HEK293 (cell line): ENCODE measurements around the gene DHPS.

ENCODE experiments used
- EGR2 ChIP-seq: fragments of 450-650 bp; formaldehyde crosslinking; IDR thresholded peaks from 2 replicates; pipeline ENCODE4 v1.5.1; 2016; ENCODE audit warnings: low read depth, missing biosample characterization, missing genetic modification characterization
- IKZF3 ChIP-seq: fragments of 450-650 bp; IDR thresholded peaks from 2 replicates; pipeline ENCODE4 v1.5.0; 2018; ENCODE audit warnings: missing biosample characterization, mild to moderate bottlenecking, missing genetic modification characterization, moderate library complexity
- PRDM10 ChIP-seq: fragments of 450-650 bp; formaldehyde crosslinking; IDR thresholded peaks from 2 replicates; pipeline ENCODE4 v1.5.1; 2016; ENCODE audit warnings: missing biosample characterization, missing genetic modification characterization
- SALL2 ChIP-seq: fragments of 450-650 bp; formaldehyde crosslinking; IDR thresholded peaks from 2 replicates; pipeline ENCODE4 v1.5.0; 2017; ENCODE audit warnings: missing biosample characterization, mild to moderate bottlenecking, missing genetic modification characterization, borderline replicate concordance
- SP3 ChIP-seq: fragments of 450-650 bp; formaldehyde crosslinking; IDR thresholded peaks from 2 replicates; pipeline ENCODE4 v1.5.1; 2016; ENCODE audit warnings: missing biosample characterization, missing genetic modification characterization
- ZBTB26 ChIP-seq: fragments of 450-650 bp; formaldehyde crosslinking; optimal IDR thresholded peaks from 2 replicates; pipeline ENCODE3; 2016; ENCODE audit warnings: missing biosample characterization, mild to moderate bottlenecking, missing genetic modification characterization
- ZFP41 ChIP-seq: fragments of 450-650 bp; formaldehyde crosslinking; IDR thresholded peaks from 2 replicates; pipeline ENCODE4 v1.5.1; 2016; ENCODE audit warnings: missing biosample characterization, missing genetic modification characterization, borderline replicate concordance
- ZIC2 ChIP-seq: fragments of 450-650 bp; formaldehyde crosslinking; IDR thresholded peaks from 2 replicates; pipeline ENCODE4 v1.5.1; 2016; ENCODE audit warnings: missing biosample characterization, missing genetic modification characterization
- ZNF335 ChIP-seq: fragments of 450-650 bp; formaldehyde crosslinking; conservative IDR thresholded peaks from 2 replicates; pipeline ENCODE4 v1.5.1; 2016; ENCODE audit warnings: missing biosample characterization, missing genetic modification characterization
- ZNF473 ChIP-seq: fragments of 450-650 bp; formaldehyde crosslinking; IDR thresholded peaks from 2 replicates; pipeline ENCODE4 v1.5.1; 2017; ENCODE audit warnings: missing biosample characterization, missing genetic modification characterization
- ZNF488 ChIP-seq: fragments of 450-650 bp; formaldehyde crosslinking; IDR thresholded peaks from 2 replicates; pipeline ENCODE4 v1.5.1; 2016; ENCODE audit warnings: missing biosample characterization, missing genetic modification characterization
- ZNF596 ChIP-seq: fragments of 450-650 bp; IDR thresholded peaks from 2 replicates; pipeline ENCODE4 v1.5.0; 2018; ENCODE audit warnings: missing biosample characterization, mild to moderate bottlenecking, missing genetic modification characterization, moderate library complexity
- ZNF664 ChIP-seq: fragments of 450-650 bp; formaldehyde crosslinking; IDR thresholded peaks from 2 replicates; pipeline ENCODE4 v1.5.1; 2016; ENCODE audit warnings: missing biosample characterization, missing genetic modification characterization
- ZNF76 ChIP-seq: fragments of 450-650 bp; formaldehyde crosslinking; IDR thresholded peaks from 2 replicates; pipeline ENCODE4; 2016; ENCODE audit warnings: low read depth, missing biosample characterization, missing genetic modification characterization, borderline replicate concordance
- ZNF837 ChIP-seq: fragments of 450-650 bp; formaldehyde crosslinking; IDR thresholded peaks from 2 replicates; pipeline ENCODE4 v1.5.1; 2016; ENCODE audit warnings: missing biosample characterization, missing genetic modification characterization
- ZSCAN30 ChIP-seq: fragments of 450-650 bp; IDR thresholded peaks from 2 replicates; pipeline ENCODE4 v1.5.1; 2018; ENCODE audit warnings: missing biosample characterization, mild to moderate bottlenecking, missing genetic modification characterization, moderate library complexity
- ZXDB ChIP-seq: fragments of 450-650 bp; formaldehyde crosslinking; IDR thresholded peaks from 2 replicates; pipeline ENCODE4 v1.5.1; 2016; ENCODE audit warnings: missing biosample characterization, missing genetic modification characterization
- TF ChIP-seq, protein P1 (sequence below): fragments of 450-650 bp; formaldehyde crosslinking; IDR thresholded peaks from 2 replicates; pipeline ENCODE4 v1.5.1; 2017; ENCODE audit warnings: missing biosample characterization, missing genetic modification characterization
- TF ChIP-seq, protein P2 (sequence below): fragments of 450-650 bp; IDR thresholded peaks from 2 replicates; pipeline ENCODE4 v1.5.1; 2018; ENCODE audit warnings: missing biosample characterization, missing genetic modification characterization
- TF ChIP-seq, protein P3 (sequence below): fragments of 450-650 bp; formaldehyde crosslinking; IDR thresholded peaks from 2 replicates; pipeline ENCODE4 v1.5.1; 2016; ENCODE audit warnings: missing biosample characterization, missing genetic modification characterization
- TF ChIP-seq, protein P4 (sequence below): fragments of 450-650 bp; formaldehyde crosslinking; conservative IDR thresholded peaks from 2 replicates; pipeline ENCODE4 v1.5.1; 2016; ENCODE audit warnings: low read depth, missing biosample characterization, missing genetic modification characterization
- TF ChIP-seq, protein P5 (sequence below): fragments of 450-650 bp; formaldehyde crosslinking; IDR thresholded peaks from 2 replicates; pipeline ENCODE4 v1.5.1; 2016; ENCODE audit warnings: missing biosample characterization, missing genetic modification characterization

Gene DHPS

DNA sequence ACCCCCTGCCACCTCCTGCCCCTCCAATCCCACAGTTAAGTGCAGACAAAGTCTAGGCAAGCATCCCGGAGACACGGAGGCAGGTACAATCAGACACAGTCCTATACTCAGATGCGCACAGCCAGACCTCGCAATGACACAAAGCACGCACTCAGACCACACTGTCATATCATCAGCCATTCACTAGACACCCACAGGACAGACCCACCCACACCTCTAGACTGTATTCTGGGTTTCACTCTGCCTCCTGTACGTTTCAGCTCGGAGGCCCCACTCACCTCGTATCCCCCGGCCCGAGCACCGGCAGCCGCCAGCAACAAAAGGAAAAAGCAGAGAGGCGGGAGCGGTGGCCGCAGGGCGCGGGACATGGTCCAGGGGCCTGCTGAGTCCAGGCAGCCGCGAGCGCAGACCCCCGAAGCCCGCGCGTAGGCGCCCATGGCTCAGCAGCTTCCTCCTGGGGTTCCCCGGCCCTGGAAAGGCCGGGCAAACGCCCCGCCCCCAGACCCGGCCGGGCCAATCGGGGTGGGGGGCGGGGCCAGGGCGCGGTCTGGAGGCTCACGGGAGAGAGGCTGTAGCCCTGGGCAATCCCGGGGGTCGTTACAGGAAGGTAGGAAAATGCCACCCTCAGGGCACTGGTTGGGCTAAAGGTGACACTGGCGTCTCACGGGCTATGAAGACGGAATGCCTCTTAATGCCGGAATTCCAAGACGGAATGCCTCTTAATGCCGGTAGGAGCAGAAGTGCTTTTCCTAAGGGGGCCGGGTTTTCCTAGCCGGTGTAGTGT, 15.2 kb downstream of the DHPS start, which contains the start of the genes MAN2B1 and WDR83 (continued):
- TF ChIP-seq ZNF488 (tag by site-specific recombination) (no peak), ZNF837 (tag by site-specific recombination) (no peak), ZBTB26 (tag by site-specific recombination) (peak; percentile 58), ZXDB (tag by site-specific recombination) (peak; percentile 78), PRDM10 (peak; percentile 48; the same call in 1 of the 2 replicates), IKZF3 (tag by site-specific recombination) (peak; percentile 87), ZNF473 (tag by site-specific recombination) (no peak), ZNF335 (tag by site-specific recombination) (peak; percentile 84), SALL2 (tag by site-specific recombination) (no peak), ZFP41 (tag by site-specific recombination) (no peak), EGR2 (tag by site-specific recombination) (peak; percentile 82), ZNF596 (tag by site-specific recombination) (no peak), ZSCAN30 (tag by site-specific recombination) (no peak), SP3 (tag by site-specific recombination) (peak; percentile 62), ZNF76 (peak; percentile 90), ZIC2 (tag by site-specific recombination) (peak; percentile 40; the same call in 1 of the 2 replicates), ZNF664 (tag by site-specific recombination) (no peak)
- TF ChIP-seq, protein P1, sequence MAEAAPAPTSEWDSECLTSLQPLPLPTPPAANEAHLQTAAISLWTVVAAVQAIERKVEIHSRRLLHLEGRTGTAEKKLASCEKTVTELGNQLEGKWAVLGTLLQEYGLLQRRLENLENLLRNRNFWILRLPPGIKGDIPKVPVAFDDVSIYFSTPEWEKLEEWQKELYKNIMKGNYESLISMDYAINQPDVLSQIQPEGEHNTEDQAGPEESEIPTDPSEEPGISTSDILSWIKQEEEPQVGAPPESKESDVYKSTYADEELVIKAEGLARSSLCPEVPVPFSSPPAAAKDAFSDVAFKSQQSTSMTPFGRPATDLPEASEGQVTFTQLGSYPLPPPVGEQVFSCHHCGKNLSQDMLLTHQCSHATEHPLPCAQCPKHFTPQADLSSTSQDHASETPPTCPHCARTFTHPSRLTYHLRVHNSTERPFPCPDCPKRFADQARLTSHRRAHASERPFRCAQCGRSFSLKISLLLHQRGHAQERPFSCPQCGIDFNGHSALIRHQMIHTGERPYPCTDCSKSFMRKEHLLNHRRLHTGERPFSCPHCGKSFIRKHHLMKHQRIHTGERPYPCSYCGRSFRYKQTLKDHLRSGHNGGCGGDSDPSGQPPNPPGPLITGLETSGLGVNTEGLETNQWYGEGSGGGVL (tag by site-specific recombination) = peak; percentile 31; the same call in 1 of the 2 replicates
- TF ChIP-seq, protein P2, sequence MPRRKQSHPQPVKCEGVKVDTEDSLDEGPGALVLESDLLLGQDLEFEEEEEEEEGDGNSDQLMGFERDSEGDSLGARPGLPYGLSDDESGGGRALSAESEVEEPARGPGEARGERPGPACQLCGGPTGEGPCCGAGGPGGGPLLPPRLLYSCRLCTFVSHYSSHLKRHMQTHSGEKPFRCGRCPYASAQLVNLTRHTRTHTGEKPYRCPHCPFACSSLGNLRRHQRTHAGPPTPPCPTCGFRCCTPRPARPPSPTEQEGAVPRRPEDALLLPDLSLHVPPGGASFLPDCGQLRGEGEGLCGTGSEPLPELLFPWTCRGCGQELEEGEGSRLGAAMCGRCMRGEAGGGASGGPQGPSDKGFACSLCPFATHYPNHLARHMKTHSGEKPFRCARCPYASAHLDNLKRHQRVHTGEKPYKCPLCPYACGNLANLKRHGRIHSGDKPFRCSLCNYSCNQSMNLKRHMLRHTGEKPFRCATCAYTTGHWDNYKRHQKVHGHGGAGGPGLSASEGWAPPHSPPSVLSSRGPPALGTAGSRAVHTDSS (tag by site-specific recombination) = no peak
- TF ChIP-seq, protein P3, sequence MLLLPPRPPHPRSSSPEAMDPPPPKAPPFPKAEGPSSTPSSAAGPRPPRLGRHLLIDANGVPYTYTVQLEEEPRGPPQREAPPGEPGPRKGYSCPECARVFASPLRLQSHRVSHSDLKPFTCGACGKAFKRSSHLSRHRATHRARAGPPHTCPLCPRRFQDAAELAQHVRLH (tag by site-specific recombination) = 0 out of 2 replicates have a peak, but pooled peaks have one; percentile 40
- TF ChIP-seq, protein P4, sequence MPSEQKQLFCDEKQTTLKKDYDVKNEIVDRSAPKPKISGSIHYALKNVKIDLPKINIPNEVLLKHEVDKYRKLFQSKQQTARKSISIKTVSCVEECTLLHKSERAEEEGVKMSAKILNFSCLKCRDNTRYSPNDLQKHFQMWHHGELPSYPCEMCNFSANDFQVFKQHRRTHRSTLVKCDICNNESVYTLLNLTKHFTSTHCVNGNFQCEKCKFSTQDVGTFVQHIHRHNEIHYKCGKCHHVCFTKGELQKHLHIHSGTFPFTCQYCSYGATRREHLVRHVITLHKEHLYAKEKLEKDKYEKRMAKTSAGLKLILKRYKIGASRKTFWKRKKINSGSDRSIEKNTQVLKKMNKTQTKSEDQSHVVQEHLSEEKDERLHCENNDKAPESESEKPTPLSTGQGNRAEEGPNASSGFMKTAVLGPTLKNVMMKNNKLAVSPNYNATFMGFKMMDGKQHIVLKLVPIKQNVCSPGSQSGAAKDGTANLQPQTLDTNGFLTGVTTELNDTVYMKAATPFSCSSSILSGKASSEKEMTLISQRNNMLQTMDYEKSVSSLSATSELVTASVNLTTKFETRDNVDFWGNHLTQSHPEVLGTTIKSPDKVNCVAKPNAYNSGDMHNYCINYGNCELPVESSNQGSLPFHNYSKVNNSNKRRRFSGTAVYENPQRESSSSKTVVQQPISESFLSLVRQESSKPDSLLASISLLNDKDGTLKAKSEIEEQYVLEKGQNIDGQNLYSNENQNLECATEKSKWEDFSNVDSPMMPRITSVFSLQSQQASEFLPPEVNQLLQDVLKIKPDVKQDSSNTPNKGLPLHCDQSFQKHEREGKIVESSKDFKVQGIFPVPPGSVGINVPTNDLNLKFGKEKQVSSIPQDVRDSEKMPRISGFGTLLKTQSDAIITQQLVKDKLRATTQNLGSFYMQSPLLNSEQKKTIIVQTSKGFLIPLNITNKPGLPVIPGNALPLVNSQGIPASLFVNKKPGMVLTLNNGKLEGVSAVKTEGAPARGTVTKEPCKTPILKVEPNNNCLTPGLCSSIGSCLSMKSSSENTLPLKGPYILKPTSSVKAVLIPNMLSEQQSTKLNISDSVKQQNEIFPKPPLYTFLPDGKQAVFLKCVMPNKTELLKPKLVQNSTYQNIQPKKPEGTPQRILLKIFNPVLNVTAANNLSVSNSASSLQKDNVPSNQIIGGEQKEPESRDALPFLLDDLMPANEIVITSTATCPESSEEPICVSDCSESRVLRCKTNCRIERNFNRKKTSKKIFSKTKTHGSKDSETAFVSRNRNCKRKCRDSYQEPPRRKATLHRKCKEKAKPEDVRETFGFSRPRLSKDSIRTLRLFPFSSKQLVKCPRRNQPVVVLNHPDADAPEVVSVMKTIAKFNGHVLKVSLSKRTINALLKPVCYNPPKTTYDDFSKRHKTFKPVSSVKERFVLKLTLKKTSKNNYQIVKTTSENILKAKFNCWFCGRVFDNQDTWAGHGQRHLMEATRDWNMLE = no peak
- TF ChIP-seq, protein P5, sequence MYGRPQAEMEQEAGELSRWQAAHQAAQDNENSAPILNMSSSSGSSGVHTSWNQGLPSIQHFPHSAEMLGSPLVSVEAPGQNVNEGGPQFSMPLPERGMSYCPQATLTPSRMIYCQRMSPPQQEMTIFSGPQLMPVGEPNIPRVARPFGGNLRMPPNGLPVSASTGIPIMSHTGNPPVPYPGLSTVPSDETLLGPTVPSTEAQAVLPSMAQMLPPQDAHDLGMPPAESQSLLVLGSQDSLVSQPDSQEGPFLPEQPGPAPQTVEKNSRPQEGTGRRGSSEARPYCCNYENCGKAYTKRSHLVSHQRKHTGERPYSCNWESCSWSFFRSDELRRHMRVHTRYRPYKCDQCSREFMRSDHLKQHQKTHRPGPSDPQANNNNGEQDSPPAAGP (tag by site-specific recombination) = no peak
